WI38 (cell line): Measurements from ENCODE around the gene EPB41L4A.

Source experiments
- H3K4me3 ChIP-seq: 2 replicates; pipeline ENCODE4 v1.5.1; 2011; ENCODE audit warnings: low read depth, mild to moderate bottlenecking, control low read depth, low read length
- TF ChIP-seq, protein P1 (sequence below): IDR thresholded peaks from 2 replicates; pipeline ENCODE4 v1.5.1; 2012; ENCODE audit warnings: low read depth, mild to moderate bottlenecking, control low read depth, low read length

EPB41L4A gene

DNA sequence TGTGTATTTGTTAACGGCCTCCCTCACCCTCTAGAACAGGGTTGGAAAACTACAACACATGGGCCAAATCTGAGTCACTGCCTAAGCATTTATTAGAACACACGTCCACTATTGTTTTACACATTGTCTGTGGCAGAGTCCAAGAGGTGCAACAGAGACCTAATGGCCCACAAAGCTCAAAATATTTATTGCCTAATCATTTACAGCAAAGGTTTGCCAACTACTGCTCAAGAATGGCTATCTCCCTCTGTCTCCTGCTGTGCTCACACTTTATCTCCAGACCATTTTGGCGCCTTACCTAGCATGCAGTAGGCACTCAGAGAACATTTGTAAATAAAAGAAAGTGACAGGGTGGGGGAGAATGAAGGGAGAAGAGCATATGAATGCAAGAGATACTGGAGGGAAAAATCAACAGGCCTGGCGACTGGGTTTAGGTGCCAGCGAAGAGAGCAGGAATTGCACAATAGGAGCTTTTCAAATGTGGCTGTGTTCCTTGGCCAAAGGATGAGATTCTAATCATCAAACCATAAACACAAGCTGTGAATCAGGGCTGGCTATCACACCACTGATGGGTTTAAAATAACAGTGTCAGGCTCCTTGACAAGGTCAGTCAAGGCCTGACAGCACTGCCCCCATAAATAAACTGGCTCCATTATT, 80.3 kb downstream of the EPB41L4A start:
- H3K4me3 ChIP-seq = no peak overlapping the region
- TF ChIP-seq, protein P1, sequence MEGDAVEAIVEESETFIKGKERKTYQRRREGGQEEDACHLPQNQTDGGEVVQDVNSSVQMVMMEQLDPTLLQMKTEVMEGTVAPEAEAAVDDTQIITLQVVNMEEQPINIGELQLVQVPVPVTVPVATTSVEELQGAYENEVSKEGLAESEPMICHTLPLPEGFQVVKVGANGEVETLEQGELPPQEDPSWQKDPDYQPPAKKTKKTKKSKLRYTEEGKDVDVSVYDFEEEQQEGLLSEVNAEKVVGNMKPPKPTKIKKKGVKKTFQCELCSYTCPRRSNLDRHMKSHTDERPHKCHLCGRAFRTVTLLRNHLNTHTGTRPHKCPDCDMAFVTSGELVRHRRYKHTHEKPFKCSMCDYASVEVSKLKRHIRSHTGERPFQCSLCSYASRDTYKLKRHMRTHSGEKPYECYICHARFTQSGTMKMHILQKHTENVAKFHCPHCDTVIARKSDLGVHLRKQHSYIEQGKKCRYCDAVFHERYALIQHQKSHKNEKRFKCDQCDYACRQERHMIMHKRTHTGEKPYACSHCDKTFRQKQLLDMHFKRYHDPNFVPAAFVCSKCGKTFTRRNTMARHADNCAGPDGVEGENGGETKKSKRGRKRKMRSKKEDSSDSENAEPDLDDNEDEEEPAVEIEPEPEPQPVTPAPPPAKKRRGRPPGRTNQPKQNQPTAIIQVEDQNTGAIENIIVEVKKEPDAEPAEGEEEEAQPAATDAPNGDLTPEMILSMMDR = no peak

DNA sequence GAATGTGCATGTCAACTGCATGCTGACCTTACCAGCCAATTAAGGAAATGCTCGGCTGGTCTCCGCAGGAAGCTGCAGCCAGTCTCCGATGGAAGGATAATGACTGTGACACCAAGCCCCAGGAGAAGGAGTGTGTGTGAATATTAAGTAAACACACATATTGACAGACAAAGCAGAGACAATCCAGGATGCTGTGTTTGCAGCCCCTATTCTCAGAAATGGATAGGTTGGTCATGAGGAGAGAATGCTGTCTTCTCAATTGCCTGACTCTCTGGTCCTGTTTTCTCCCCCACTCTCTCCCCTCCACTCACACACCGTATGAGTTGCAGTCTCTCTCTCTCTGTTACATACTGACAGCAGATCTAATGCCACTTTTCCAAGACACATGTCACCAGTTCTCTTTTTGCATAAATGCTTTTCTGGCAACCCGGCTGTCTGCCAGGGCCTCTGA, 85.7 kb downstream of the EPB41L4A start:
- TF ChIP-seq, protein P1 = no peak

DNA sequence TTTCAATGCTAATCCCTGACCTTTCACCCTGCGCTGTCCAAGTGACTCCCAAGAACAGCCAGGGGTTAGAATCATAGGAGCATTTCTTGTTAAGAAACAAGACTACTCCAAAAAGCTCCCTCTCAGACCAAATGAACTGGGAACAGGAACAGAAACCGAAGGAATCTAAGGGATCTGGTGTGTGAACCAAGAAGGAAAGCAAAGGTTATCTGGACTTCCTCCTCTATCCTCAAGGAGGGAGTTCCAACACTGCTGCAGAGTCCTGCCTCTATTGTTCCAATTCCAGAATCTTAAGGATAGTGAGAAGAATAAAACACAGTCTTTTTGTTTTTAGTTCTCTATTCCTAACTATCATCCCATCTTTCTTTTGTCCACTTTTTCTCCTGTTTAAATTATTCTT, 87.2 kb downstream of the EPB41L4A start:
- no peak overlapping the region for H3K4me3 ChIP-seq
- TF ChIP-seq, protein P1 = no peak

More for the DNA sequence above, 85.7 kb downstream of the EPB41L4A start:
- no peak overlapping the region for H3K4me3 ChIP-seq

DNA sequence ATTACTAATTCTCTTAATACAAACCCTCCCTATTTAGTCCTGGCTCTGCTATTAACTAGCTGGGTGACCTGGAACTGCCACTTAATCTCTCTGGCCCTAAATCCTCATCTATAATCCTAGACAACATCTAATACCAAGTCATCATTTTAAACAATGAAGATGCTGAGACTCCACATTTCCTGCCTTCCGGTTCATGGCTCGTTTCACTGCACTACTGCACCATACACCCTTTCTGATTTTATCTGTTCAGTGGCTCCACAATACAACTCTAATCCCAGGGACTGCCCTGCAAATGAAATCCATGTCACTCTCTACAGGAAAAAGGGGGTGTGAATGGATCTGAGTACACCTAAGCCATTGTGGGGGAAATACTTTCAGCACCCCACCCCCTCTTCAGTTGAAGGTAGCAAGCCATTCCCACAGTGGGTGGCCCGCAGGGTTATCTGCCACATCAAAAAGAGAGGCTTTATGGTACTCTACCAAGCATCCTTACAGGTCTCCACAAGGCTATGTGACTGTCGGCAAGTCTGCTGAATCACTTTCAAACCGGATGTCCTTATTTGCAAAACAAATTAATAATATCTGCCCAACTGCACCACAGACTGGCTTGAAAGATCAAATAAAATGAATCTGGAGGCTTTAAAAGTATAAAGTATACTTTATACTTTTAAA, 89.5 kb downstream of the EPB41L4A start:
- TF ChIP-seq, protein P1 = no peak

DNA sequence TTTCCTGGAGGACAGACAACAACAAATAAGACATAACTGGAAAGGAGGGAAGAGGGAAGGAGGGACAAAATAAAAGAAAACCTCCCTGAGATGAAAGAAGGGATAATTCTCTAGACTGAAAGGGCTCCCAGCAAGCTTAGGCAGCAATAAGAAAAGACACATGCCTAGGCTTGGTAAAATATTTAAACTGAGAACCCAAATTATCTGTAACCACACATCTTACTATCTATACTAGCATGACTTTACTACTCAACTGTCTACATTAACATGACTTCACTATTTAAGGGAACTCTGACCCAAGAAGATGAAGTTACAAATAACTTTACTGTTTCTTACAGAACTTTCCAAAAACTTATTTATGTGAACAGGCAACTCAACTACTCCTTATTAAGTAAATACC, 95.9 kb downstream of the EPB41L4A start:
- TF ChIP-seq, protein P1 = no peak
- no peak overlapping the region for H3K4me3 ChIP-seq

More for the DNA sequence above, 89.5 kb downstream of the EPB41L4A start:
- H3K4me3 ChIP-seq = no peak overlapping the region

DNA sequence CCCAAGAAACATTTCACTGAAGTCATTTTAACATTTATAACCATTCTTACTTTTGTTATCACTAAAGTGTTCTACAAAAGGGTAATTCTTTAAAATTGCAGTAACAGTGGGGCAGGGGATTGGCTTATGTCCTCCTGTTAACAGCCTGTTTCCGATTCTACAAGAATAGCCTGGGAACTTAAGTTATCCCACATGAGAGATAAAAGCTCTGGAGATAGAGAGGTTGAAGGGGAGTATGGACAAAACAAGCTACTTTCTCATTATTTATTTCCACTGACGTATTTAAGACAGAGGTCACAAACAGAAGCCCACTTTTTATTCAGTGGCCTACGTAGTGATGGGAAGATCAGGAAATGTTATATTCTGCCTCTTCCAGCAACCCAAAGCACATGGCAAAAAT, 98.7 kb downstream of the EPB41L4A start:
- TF ChIP-seq, protein P1 = no peak
- H3K4me3 ChIP-seq = no peak overlapping the region

DNA sequence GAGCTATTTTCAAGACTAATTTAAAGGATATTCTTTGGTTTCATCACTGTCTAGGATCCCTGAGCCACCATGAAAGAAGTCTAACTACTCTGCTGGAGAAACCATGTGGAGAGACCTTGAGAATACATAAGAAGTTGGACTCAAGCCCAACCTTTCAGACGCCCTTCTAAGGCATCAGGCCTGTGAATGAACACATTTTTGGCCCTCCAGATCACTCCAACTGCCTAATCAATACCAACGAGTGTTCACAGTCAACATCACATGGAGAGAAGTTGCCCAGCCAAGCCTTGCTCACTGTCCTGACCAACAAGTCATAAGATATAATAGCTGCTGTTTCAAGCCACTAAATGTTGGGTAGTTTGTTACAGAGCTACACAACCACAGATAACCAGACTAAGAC, 100.7 kb downstream of the EPB41L4A start:
- H3K4me3 ChIP-seq = no peak overlapping the region
- TF ChIP-seq, protein P1 = no peak
